K562 (cell line): ENCODE data around the gene PTPN9. TPM values are rescaled to one million over a fixed set of nuclear protein-coding genes. Genes with fewer than 3 reads are reported as not detected.
"Not testable (repeated sequence)": the region's sequence is repeated elsewhere in the genome, so short reads cannot be mapped to it uniquely, and the experiment has no call there.

Source experiments
- ATAC-seq: fragments of 200-7000 bp; cut with Tn5 transposase; 3 replicates; pipeline ENCODE4 v1.9.1; 2020; ENCODE audit warnings: moderate library complexity
- BruUV-seq: library from RNA; stranded (reverse); fragments of 400-500 nt; replicated peaks from 2 replicates; lab custom pipeline; 2021; lab: Mats Ljungman, UMichigan
- CTCF ChIA-PET: fragments of 300-600 bp; formaldehyde crosslinking; extraction: SDS; loops from one replicate; lab custom pipeline; 2021; ENCODE audit warnings: low intra/inter-chr PET ratio; lab: Yijun Ruan, JAX
- POLR2A ChIA-PET: fragments of 300-600, 350-650 bp; sonication (Branson Sonifier 250); formaldehyde crosslinking; extraction: SDS; loops from one replicate; lab custom pipeline; 2021; ENCODE audit warnings: antibody characterized with exemption, inconsistent platforms; lab: Yijun Ruan, JAX
- DNase-seq, 4 experiments: peaks; one replicate each; pipeline versions ENCODE4 v3.0.0 to v3.0.0-alpha.2; 2011 to 2018; ENCODE audit warnings: low spot score in 3 of 4, mixed read lengths in 3 of 4; ENCODE audit errors: extremely low read depth in 1 of 4
- FAIRE-seq: peaks from 2 replicates; lab custom pipeline; 2011; peaks lifted over from hg19 to GRCh38; lab: Jason Lieb, UNC
- H2AFZ ChIP-seq: 2 replicates; pipeline ENCODE4 v1.6.0; 2011; ENCODE audit warnings: low read depth, low read length, control low read depth, inconsistent platforms
- H3K27ac ChIP-seq: fragments of 200-600 bp; 3 replicates; pipeline ENCODE4 v1.8.0; 2011; ENCODE audit warnings: low read depth, mild to moderate bottlenecking, control low read depth, inconsistent platforms, low read length, moderate library complexity, mixed read lengths; ENCODE audit errors: extremely low read depth
- H3K27me3 ChIP-seq, 2 experiments: fragments of 300-600 bp in 1 of 2; 2 replicates in 1 of 2; 3 replicates in 1 of 2; pipeline versions ENCODE4 v1.6.0 to v1.8.0; 2011; ENCODE audit warnings: inconsistent platforms in 2 of 2, low read length in 2 of 2, mild to moderate bottlenecking in 1 of 2, mixed read lengths in 1 of 2, moderate library complexity in 1 of 2; ENCODE audit not compliant: control insufficient read depth in 2 of 2, insufficient read depth in 2 of 2
- H3K36me3 ChIP-seq: fragments of 300-600 bp; 3 replicates; pipeline ENCODE4 v1.8.0; 2011; ENCODE audit warnings: mild to moderate bottlenecking, low read length, inconsistent platforms; ENCODE audit not compliant: control insufficient read depth, insufficient read depth
- H3K4me1 ChIP-seq, 2 experiments: fragments of 200-600 bp in 1 of 2; replicated peaks in 1 of 2; 2 replicates in 1 of 2; 3 replicates in 1 of 2; pipeline versions ENCODE4 v1.5.1 to v1.8.0; 2011; ENCODE audit warnings: inconsistent platforms in 2 of 2, low read length in 2 of 2, mild to moderate bottlenecking in 1 of 2, mixed read lengths in 1 of 2, moderate library complexity in 1 of 2; ENCODE audit not compliant: control insufficient read depth in 2 of 2, insufficient read depth in 2 of 2
- H3K4me2 ChIP-seq: 2 replicates; pipeline ENCODE4 v1.6.1; 2011; ENCODE audit warnings: low read length, control low read depth, inconsistent platforms, mixed read lengths; ENCODE audit not compliant: insufficient read depth
- H3K4me3 ChIP-seq: fragments of 200-600 bp; sonication (generic), shearing (Covaris generic); 2 replicates; pipeline ENCODE4 v1.5.1; 2016; ENCODE audit warnings: control low read depth, inconsistent platforms
- H3K79me2 ChIP-seq: fragments of 200-600 bp; 3 replicates; pipeline ENCODE4 v1.8.0; 2011; ENCODE audit warnings: low read length, inconsistent platforms; ENCODE audit not compliant: control insufficient read depth, insufficient read depth
- H3K9ac ChIP-seq, 2 experiments: 2 replicates each; pipeline versions ENCODE4 v1.6.0 to v1.6.1; 2011; ENCODE audit warnings: low read depth in 2 of 2, low read length in 2 of 2, control low read depth in 1 of 2, inconsistent platforms in 1 of 2, mild to moderate bottlenecking in 1 of 2, mixed read lengths in 1 of 2; ENCODE audit not compliant: insufficient read depth in 1 of 2
- H3K9me1 ChIP-seq: one replicate; pipeline ENCODE4 v1.6.0; 2011; ENCODE audit warnings: inconsistent platforms, mild to moderate bottlenecking, low read length, moderate library complexity; ENCODE audit not compliant: control insufficient read depth, insufficient read depth
- H3K9me3 ChIP-seq: replicated peaks from 2 replicates; pipeline ENCODE4 v1.5.1; 2011; ENCODE audit warnings: low read depth, low read length, inconsistent platforms; ENCODE audit not compliant: control insufficient read depth, insufficient read depth
- H4K20me1 ChIP-seq: replicated peaks from 2 replicates; pipeline ENCODE4 v1.6.1; 2011; ENCODE audit warnings: low read length, inconsistent platforms, mixed read lengths; ENCODE audit not compliant: control insufficient read depth, insufficient read depth
- CCNT2 ChIP-seq: IDR thresholded peaks from 2 replicates; pipeline ENCODE4 v1.6.1; 2011; ENCODE audit warnings: borderline replicate concordance, low read depth, mild to moderate bottlenecking, moderate library complexity, mixed read lengths, low read length; ENCODE audit not compliant: insufficient read length; ENCODE audit errors: extremely low read depth
- CHD1 ChIP-seq: fragments of 200-600 bp; sonication (generic); IDR thresholded peaks from one replicate; pipeline ENCODE4 v1.6.1; 2012; ENCODE audit warnings: mild to moderate bottlenecking, moderate library complexity, low read length, inconsistent platforms
- E2F6 ChIP-seq, 2 experiments: IDR thresholded peaks; 2 replicates each; pipeline ENCODE4 v1.6.1; 2011; ENCODE audit warnings: borderline replicate concordance in 1 of 2, control low read depth in 1 of 2, low read depth in 1 of 2, low read length in 1 of 2, mild to moderate bottlenecking in 1 of 2, mixed read lengths in 1 of 2, moderate library complexity in 1 of 2; ENCODE audit not compliant: insufficient read depth in 1 of 2, insufficient read length in 1 of 2, poor library complexity in 1 of 2, severe bottlenecking in 1 of 2; ENCODE audit errors: extremely low read depth in 1 of 2
- HNRNPH1 ChIP-seq: fragments of 200-400 bp; formaldehyde crosslinking; optimal IDR thresholded peaks from 2 replicates; pipeline ENCODE3; 2017; ENCODE audit warnings: low read depth, mild to moderate bottlenecking, low read length, moderate library complexity
- RBM15 ChIP-seq: fragments of 200-400 bp; formaldehyde crosslinking; IDR thresholded peaks from 2 replicates; pipeline ENCODE4 v1.6.1; 2018; ENCODE audit warnings: mild to moderate bottlenecking, low read length, moderate library complexity; ENCODE audit not compliant: insufficient read depth
- ZNF23 ChIP-seq: fragments of 250-450 bp; sonication (Bioruptor Pico); IDR thresholded peaks from 2 replicates; pipeline ENCODE4 v1.4.0; 2020; ENCODE audit warnings: mild to moderate bottlenecking
- ZNF280A ChIP-seq: fragments of 450-650 bp; IDR thresholded peaks from 2 replicates; pipeline ENCODE4 v1.6.1; 2018; ENCODE audit warnings: mild to moderate bottlenecking, low read depth; ENCODE audit not compliant: partially characterized antibody
- ZNF398 ChIP-seq: fragments of 250-450 bp; sonication (Bioruptor Pico); IDR thresholded peaks from 2 replicates; pipeline ENCODE4 v1.8.0; 2021; ENCODE audit warnings: moderate library complexity, mild to moderate bottlenecking, inconsistent platforms
- ZNF561 ChIP-seq: fragments of 450-650 bp; formaldehyde crosslinking; conservative IDR thresholded peaks from 2 replicates; pipeline ENCODE4 v1.4.0; 2020; ENCODE audit warnings: mild to moderate bottlenecking, moderate library complexity
- WGBS: fragments of 100-300 bp; shearing (Covaris generic); methylation state at CpG from one replicate; pipeline ENCODE4 v1.1.6; 2016; ENCODE audit warnings: low coverage, mixed read lengths; ENCODE audit not compliant: insufficient coverage; ENCODE audit errors: missing lambda C conversion rate; 5-methylcytosine and 5-hydroxymethylcytosine counted together
- in situ Hi-C: fragments of 300-500 bp; cut with MboI; formaldehyde crosslinking; loops from 4 replicates; pipeline ENCODE4 v1.15.0; 2018; ENCODE audit warnings: inconsistent platforms, mixed read lengths
- intact Hi-C: fragments of 100-400 bp; cut with micrococcal nuclease; formaldehyde crosslinking; loops from 2 replicates; pipeline ENCODE4 v1.14.2; 2022
- polyA plus RNA-seq, 8 experiments: library from polyadenylated mRNA; depleted of rRNA in 4 of 8; stranded (reverse) in 5 of 8; unstranded in 3 of 8; fragments of >200 nt; fragmentation: Nextera tagmentation in 2 of 8; fragmentation: Illumina TruSeq in 1 of 8; extraction: Ambion mirVana in 2 of 8; extraction: Trizol in 1 of 8; gene quantifications; 2 replicates each; pipeline versions ENCODE4 v1.2.1 to v1.2.3, GENCODE V29; 2011 to 2014; ENCODE audit warnings: inconsistent platforms in 1 of 8, missing spikeins in 1 of 8
- total RNA-seq, 7 experiments: library from RNA; depleted of rRNA in 6 of 7; stranded (reverse); fragments of >200 nt in 6 of 7; fragmentation: Illumina TruSeq in 2 of 7; extraction: Trizol in 2 of 7; gene quantifications; 2 replicates each; pipeline versions ENCODE4 v1.2.1 to v1.2.3, GENCODE V29; 2011 to 2021; ENCODE audit warnings: low replicate concordance in 1 of 7

PTPN9 gene
- total and polyA plus RNA-seq, 9 of the 15 experiments (the other 6 are each of a cell fraction or from before 2014, with no cell fraction given) = 5.0 to 24.0 (median 14.2) TPM

- no peaks in the 10 kb centered on the region for H3K9me3 ChIP-seq
- H3K4me1 ChIP-seq = no peaks in the 10 kb centered on the region; a peak in 1 of 5 replicates
- BruUV-seq = no TSS peak
- intact Hi-C loops (no loop called here), in situ Hi-C loops (no loop called here)
- H3K36me3 ChIP-seq = peaks cover 9% of the 10 kb centered on the region; the same call in 2 of the 3 replicates
- DNase-seq = no peak
- ChIA-PET CTCF (no interaction called here), POLR2A (no interaction called here)
- TF ChIP-seq CCNT2 (no peak), ZNF280A (no peak), ZNF398 (CRISPR knock-in tag) (no peak), E2F6 (IDR thresholded peaks at IDR 0.05; ENCODE audit: borderline replicate concordance in 1 of 2, extremely low read depth in 1 of 2, insufficient read depth in 1 of 2, insufficient read length in 1 of 2, low read depth in 1 of 2, low read length in 1 of 2, poor library complexity in 1 of 2, severe bottlenecking in 1 of 2) (no peak), CHD1 (no peak), ZNF561 (CRISPR knock-in tag) (no peak), ZNF23 (CRISPR knock-in tag) (no peak), RBM15 (no peak), HNRNPH1 (no peak)
- H4K20me1 ChIP-seq = 0 out of 2 replicates have a peak, but pooled peaks cover 4% of the 10 kb centered on the region
- H3K9ac ChIP-seq = no peak overlapping the region
- no peak overlapping the region for H3K4me2 ChIP-seq
- FAIRE-seq = no peak
- H3K27ac ChIP-seq = no peak overlapping the region
- H3K9me1 ChIP-seq = no peaks in the 10 kb centered on the region
- no peak overlapping the region for H2AFZ ChIP-seq
- H3K79me2 ChIP-seq = peaks cover 7% of the 10 kb centered on the region; the same call in 1 of the 3 replicates
- no peak for ATAC-seq
- 94% methylated on average over 2 of the region's 4 CpGs for WGBS
- no peaks in the 10 kb centered on the region for H3K27me3 ChIP-seq
- H3K4me3 ChIP-seq = no peak overlapping the region
Observed at GRCh38 chr15:75530169-75530568, 48.9 kb downstream of the PTPN9 start.

GRCh38 chr15:75525756-75526155 is 53.4 kb downstream of the PTPN9 start:
- peaks cover 33% of the 10 kb centered on the region for H3K36me3 ChIP-seq
- H3K4me1 ChIP-seq, H3K27ac ChIP-seq, H4K20me1 ChIP-seq, FAIRE-seq, H3K9me1 ChIP-seq, ATAC-seq, H3K4me2 ChIP-seq, intact Hi-C loops, DNase-seq, H3K9me3 ChIP-seq, H3K79me2 ChIP-seq, H3K27me3 ChIP-seq, H3K4me3 ChIP-seq, BruUV-seq, H2AFZ ChIP-seq, CTCF ChIA-PET, H3K9ac ChIP-seq, in situ Hi-C loops: not testable (repeated sequence)
- POLR2A ChIA-PET = interaction anchor here (1.4 kb wide), 1 partner anchor 17 kb away, joined by 5 read pairs; no protein-coding TSS in a partner anchor
- WGBS = 77% methylated on average over 3 of the region's 3 CpGs
